ENCODE data around the gene COQ8A.

COQ8A gene

GRCh38 chr1:226974544-226975258 is 34.6 kb downstream of the COQ8A start:
- no peak for DNase-seq

DNA sequence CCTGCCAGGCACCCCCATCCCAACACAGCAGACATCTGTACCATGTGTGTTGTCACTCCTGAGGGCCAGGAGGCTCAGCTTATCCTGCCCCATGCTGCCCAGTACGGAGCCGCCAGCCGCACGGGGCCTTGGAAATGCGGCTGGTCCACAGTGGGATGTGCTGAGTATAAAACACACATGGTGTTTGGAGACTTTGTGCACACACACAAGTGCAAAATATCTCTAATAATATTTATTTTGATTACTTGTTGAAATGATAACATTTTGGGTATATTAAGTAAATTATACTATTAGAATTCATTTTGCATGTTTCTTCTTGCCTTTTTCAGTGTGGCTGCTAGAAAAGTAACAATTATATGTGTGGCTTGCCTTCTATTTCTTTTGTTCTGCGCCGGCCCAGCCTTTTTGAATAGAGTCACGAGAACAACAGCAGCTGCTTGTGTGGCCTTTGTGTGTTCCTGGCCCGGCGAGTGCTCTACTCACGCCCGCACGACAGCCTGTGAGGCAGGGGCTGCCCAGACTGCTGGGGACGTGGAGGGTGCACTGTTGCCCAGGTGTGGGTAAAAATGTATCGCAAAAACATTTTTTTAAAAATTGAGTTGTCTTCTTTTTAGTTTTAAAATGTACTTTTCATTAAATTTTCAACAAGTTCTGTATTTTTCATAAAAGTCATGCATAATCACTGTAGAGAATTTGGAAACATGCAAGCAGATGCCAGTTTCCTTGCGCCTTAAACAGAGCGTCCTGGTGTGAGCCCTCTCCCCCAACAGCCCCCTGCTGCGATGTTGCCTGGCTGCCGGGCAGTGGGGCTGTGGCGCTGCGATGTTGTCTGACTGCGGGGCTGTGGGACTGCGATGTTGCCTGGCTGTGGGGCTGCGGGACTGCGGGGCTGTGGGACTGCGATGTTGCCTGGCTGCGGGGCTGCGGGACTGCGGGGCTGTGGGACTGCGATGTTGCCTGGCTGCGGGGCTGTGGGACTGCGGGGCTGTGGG is 35.5 kb downstream of the COQ8A start:
- no peak for DNase-seq

GRCh38 chr1:226976276-226976977 is 36.3 kb downstream of the COQ8A start:
- no peak for DNase-seq

DNA sequence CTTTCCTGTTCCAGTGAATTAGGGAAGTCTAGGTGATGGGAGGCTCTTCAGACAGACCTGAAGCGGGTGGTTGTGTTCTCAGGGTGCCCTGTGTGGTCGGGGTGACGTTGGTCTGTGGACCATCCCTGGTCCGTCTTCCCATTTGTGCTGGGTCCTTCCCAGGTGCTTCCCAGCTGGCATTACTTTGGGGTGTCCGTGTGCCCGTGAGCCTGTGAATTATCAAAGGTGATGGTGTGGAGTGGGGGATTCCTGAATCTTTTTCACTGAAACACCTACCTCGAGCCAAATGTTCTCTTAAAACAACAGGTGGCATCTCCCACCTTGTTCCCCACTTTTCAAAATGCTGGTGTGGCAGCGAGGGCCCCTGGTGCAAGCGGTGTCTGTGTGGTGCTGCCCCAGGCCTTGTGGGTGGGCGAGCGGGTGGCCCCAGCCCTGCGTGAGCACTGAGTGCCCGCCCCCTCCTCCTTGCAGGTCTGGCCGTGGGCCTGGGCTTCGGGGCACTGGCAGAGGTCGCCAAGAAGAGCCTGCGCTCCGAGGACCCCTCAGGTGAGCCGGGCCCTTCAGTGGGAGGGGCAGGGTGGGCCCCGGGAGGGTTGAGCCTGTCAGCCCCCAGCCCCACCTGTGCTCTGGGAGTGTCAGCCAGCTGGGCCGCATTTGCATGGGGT is 37.0 kb downstream of the COQ8A start:
- DNase-seq, result no peak

GRCh38 chr1:226977643-226978431 is 37.7 kb downstream of the COQ8A start:
- no peak for DNase-seq

- no peak for DNase-seq
These were observed 38.5 kb downstream of the COQ8A start for GRCh38 chr1:226978432-226979114.

DNA sequence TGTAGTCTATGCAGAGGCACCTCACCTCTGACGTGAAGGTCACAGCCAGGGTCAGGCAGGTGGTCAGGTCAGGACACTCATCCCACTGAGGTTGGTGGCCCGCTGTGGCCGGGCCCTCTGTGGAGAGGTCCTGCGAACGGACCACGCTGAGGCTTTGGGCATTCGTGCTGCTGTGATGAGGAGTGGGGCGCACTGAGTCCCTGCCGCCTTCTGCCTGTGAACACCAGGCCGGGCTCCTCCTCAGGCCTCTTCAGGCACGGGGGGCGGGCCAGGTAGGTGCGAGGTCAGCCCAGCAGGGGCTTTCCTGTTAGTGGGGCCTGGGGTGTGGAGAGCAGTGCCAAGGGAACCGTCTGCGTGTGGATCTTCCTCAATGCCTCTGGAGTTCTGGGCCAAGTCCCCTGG is 39.0 kb downstream of the COQ8A start:
- DNase-seq, result no peak

DNA sequence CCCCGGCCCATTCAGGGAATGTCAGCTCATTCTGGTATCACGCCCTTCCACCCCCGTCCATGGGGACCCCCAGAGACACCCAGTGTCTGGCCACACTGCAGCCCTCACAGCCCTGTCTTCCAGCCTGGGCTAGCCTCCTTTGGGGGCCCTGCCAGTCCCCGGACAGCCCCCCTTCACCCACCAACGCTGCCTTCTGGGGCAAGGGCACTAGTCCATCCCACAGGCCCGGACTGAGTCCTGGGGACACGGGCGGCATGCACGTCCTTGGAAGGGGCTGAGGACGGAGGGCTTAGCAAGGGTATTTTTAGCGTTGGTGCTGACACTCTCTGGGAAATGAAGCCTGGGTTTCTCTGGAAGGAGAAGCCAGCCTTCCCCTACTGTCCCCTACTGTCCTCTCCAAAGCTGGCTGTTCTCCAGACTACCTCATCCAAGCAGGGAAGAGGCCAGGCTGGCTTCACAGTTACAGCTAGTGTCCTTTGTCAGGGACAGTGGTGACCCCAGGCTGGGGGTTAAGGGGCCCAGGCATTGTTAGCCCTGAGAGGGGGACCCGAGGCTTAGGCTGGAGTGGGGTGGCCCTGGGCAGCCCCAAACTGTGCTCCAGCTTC is 39.5 kb downstream of the COQ8A start:
- DNase-seq, result no peak

DNA sequence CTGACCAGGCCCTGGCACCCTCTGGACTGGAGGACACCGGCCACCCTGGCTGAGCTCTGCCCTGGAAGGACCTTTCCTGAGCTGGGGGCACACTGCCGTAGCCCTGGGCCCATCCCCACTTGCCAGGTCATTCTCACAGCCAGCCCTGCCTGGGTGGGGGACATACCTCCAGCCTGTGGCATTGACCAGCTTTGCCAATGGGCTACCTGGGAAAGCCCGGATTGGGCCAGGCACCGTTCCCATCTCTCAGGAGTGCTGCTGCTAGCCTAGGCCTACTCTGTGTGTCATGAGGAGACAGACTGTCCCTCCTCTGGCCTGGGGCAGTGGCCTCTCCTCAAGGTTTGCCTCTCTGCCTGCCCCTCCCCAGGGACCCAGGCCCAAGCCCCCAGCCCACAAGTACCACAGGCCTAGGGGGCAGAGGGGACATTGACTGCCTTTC is 40.0 kb downstream of the COQ8A start:
- DNase-seq, result no peak

GRCh38 chr1:226980565-226981385 is 40.7 kb downstream of the COQ8A start:
- no peak for DNase-seq

GRCh38 chr1:226981386-226981817 is 41.3 kb downstream of the COQ8A start:
- no peak for DNase-seq

DNA sequence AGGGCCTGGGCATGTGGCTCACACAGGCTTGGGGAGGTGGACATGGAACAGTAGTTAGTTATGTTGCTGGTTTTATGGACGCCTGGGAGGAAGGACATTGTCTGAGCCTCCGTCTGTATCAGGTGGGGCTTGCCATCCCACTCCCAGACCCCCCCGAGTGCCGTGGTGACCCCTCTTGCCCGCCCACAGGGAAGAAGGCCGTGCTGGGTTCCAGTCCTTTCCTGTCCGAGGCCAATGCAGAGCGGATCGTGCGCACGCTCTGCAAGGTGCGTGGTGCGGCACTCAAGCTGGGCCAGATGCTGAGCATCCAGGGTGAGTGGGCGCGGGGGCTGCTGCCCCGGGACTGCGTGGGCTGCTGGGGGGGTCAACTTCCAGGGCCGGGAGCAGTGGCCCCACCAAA is 41.7 kb downstream of the COQ8A start:
- no peak for DNase-seq

DNA sequence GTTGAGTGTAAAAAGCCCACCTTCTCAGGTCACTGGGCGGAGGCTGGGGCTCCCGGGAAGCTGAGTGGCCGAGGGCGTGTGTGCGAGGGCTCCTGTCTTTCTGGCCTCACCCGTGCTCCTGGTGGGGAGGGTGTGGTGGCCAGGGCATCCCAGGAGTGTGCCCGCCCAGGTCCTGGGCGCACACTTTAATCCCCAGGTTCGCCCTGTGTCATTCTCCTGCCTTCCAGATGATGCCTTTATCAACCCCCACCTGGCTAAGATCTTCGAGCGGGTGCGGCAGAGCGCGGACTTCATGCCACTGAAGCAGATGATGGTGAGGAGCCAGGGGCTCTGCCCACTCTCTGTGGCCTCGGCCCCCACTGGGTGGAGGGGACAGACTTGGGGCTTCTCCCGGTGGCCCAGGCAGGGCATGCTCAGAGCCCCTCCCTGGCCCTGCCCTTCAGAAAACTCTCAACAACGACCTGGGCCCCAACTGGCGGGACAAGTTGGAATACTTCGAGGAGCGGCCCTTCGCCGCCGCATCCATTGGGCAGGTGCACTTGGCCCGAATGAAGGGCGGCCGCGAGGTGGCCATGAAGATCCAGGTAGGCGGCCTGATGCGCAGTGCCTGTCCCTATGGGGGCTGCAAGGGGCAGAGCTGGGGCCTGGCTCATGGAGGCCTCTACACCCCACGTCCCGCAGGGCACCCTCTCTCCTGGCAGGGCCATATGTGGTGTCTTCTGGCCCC is 42.5 kb downstream of the COQ8A start:
- DNase-seq, result no peak

GRCh38 chr1:226983247-226983991 is 43.3 kb downstream of the COQ8A start:
- no peak for DNase-seq

DNA sequence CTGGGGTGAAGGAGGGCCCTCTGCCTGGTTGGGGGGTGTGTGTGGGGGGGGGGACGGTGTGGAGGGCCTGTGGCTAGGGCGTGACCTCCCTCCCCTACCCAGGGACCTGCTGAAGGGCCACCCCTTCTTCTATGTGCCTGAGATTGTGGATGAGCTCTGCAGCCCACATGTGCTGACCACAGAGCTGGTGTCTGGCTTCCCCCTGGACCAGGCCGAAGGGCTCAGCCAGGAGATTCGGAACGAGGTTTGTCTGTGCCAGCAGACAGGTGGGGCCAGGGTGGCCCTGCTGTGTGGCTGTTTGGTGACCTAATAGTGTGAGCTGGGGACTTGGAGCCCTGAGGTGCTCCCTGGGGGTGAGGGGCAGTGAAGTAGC is 43.9 kb downstream of the COQ8A start:
- no peak for DNase-seq

GRCh38 chr1:226984521-226985238 is 44.6 kb downstream of the COQ8A start:
- no peak for DNase-seq

- no peak for DNase-seq
These were observed 45.2 kb downstream of the COQ8A start for GRCh38 chr1:226985239-226985838.
